GM18517 (cell line): Measurements from ENCODE around the gene SLC7A10.
"Not testable (repeated sequence)": the region's sequence is repeated elsewhere in the genome, so short reads cannot be mapped to it uniquely, and the experiment has no call there.

ENCODE experiments used
- ATAC-seq: cut with Tn5 transposase; IDR thresholded peaks from one replicate; pipeline ENCODE4 v1.9.1; 2021; ENCODE audit warnings: mild to moderate bottlenecking, moderate library complexity; ENCODE audit not compliant: unreplicated experiment

SLC7A10 gene

GRCh38 chr19:33219261-33219815 is 6.3 kb downstream of the SLC7A10 start:
- ATAC-seq = no peak

- no peak for ATAC-seq
These were observed 7.8 kb downstream of the SLC7A10 start for GRCh38 chr19:33217881-33218280.

- no peak for ATAC-seq
These were observed 9.3 kb downstream of the SLC7A10 start for GRCh38 chr19:33216198-33216830.

GRCh38 chr19:33215438-33216197 is 10.0 kb downstream of the SLC7A10 start:
- no peak for ATAC-seq

- ATAC-seq = no peak
These were observed 11.1 kb downstream of the SLC7A10 start for GRCh38 chr19:33214596-33214995.

GRCh38 chr19:33212436-33213172 is 13.0 kb downstream of the SLC7A10 start:
- ATAC-seq = no peak

GRCh38 chr19:33211794-33212435 is 13.7 kb downstream of the SLC7A10 start:
- no peak for ATAC-seq

- ATAC-seq = no peak
These were observed 15.2 kb downstream of the SLC7A10 start for GRCh38 chr19:33210266-33210940.

- not testable (repeated sequence) for ATAC-seq
These were observed 15.8 kb downstream of the SLC7A10 start for GRCh38 chr19:33209850-33210230.

GRCh38 chr19:33208904-33209849 is 16.5 kb downstream of the SLC7A10 start:
- no peak for ATAC-seq

- no peak for ATAC-seq
These were observed 17.2 kb downstream of the SLC7A10 start for GRCh38 chr19:33208371-33208895.

GRCh38 chr19:33207903-33208302 is 17.7 kb downstream of the SLC7A10 start:
- ATAC-seq = no peak

- ATAC-seq = no peak
These were observed 18.5 kb downstream of the SLC7A10 start for GRCh38 chr19:33207040-33207620.

- no peak for ATAC-seq
These were observed 19.2 kb downstream of the SLC7A10 start for GRCh38 chr19:33206261-33207039.

GRCh38 chr19:33205531-33206260 is 20.0 kb downstream of the SLC7A10 start:
- no peak for ATAC-seq

GRCh38 chr19:33205110-33205509 is 20.5 kb downstream of the SLC7A10 start:
- no peak for ATAC-seq
